WTC11 (cell line): ENCODE results near the gene TSC1. TPM values are rescaled to one million over a fixed set of nuclear protein-coding genes. Genes with fewer than 3 reads are reported as not detected.

Source experiments
- ATAC-seq: fragments of 200-7000 bp; cut with Tn5 transposase; 2 replicates; pipeline ENCODE4 v1.10.0; 2021; ENCODE audit warnings: mild to moderate bottlenecking, moderate library complexity
- Bru-seq: library from RNA; stranded (reverse); fragments of 400-500 nt; gene quantifications from one replicate; lab custom pipeline; 2021; lab: Mats Ljungman, UMichigan
- CTCF ChIA-PET: fragments of 300-600 bp; sonication (Branson Sonifier 250); formaldehyde crosslinking; loops from one replicate; lab custom pipeline; 2021; ENCODE audit warnings: antibody characterized with exemption; lab: Charles Lee
- POLR2A ChIA-PET: fragments of 350-600 bp; sonication (Branson Sonifier 250); formaldehyde crosslinking; loops from one replicate; lab custom pipeline; 2021; ENCODE audit warnings: antibody characterized with exemption; lab: Charles Lee
- DNase-seq: peaks from one replicate; pipeline ENCODE4 v3.0.0; 2021; ENCODE audit warnings: low spot score
- H3K27ac Mint-ChIP-seq: 2 replicates; pipeline ENCODE4 v1.8.0; 2021; ENCODE audit warnings: mixed read lengths
- H3K27me3 Mint-ChIP-seq: 2 replicates; pipeline ENCODE4 v1.8.0; 2021; ENCODE audit warnings: low read depth, mild to moderate bottlenecking, moderate library complexity, mixed read lengths
- H3K36me3 Mint-ChIP-seq: 2 replicates; pipeline ENCODE4 v1.8.0; 2021; ENCODE audit warnings: mixed read lengths
- H3K4me1 Mint-ChIP-seq: 2 replicates; pipeline ENCODE4 v1.8.0; 2022; ENCODE audit warnings: mixed read lengths
- H3K4me3 Mint-ChIP-seq: 2 replicates; pipeline ENCODE4 v1.8.0; 2021; ENCODE audit warnings: mild to moderate bottlenecking, moderate library complexity, mixed read lengths
- H3K9me3 Mint-ChIP-seq: 2 replicates; pipeline ENCODE4 v1.8.0; 2021; ENCODE audit warnings: mixed read lengths
- ESRRA ChIP-seq: sonication (generic); formaldehyde crosslinking; IDR thresholded peaks from 2 replicates; pipeline ENCODE4 v1.8.1; 2022; ENCODE audit warnings: mild to moderate bottlenecking, missing genetic modification reagents, borderline replicate concordance
- FOXK1 ChIP-seq: sonication (generic); formaldehyde crosslinking; IDR thresholded peaks from 2 replicates; pipeline ENCODE4 v1.8.0; 2022; ENCODE audit warnings: mild to moderate bottlenecking, moderate library complexity, missing genetic modification reagents
- GABPB1 ChIP-seq: sonication (generic); formaldehyde crosslinking; IDR thresholded peaks from 2 replicates; pipeline ENCODE4 v1.8.1; 2023; ENCODE audit warnings: mild to moderate bottlenecking, missing genetic modification reagents
- HMGA2 ChIP-seq: fragments of 250-450 bp; sonication (Bioruptor Pico); IDR thresholded peaks from 2 replicates; pipeline ENCODE4 v1.4.0; 2021; ENCODE audit warnings: mild to moderate bottlenecking, moderate library complexity
- NR1H2 ChIP-seq: sonication (generic); formaldehyde crosslinking; IDR thresholded peaks from 2 replicates; pipeline ENCODE4 v1.9.0; 2021; ENCODE audit warnings: mild to moderate bottlenecking, moderate library complexity, missing genetic modification reagents
- NR2C2 ChIP-seq: sonication (generic); formaldehyde crosslinking; IDR thresholded peaks from 2 replicates; pipeline ENCODE4 v1.8.0; 2022; ENCODE audit warnings: mild to moderate bottlenecking, missing genetic modification reagents
- SOX15 ChIP-seq: fragments of 250-450 bp; sonication (Bioruptor Pico); IDR thresholded peaks from 2 replicates; pipeline ENCODE4 v1.9.0; 2021; ENCODE audit warnings: mild to moderate bottlenecking
- SP1 ChIP-seq: sonication (generic); formaldehyde crosslinking; conservative IDR thresholded peaks from 2 replicates; pipeline ENCODE4 v1.8.1; 2022; ENCODE audit warnings: missing genetic modification reagents
- TCF7 ChIP-seq: sonication (generic); formaldehyde crosslinking; IDR thresholded peaks from 2 replicates; pipeline ENCODE4 v1.8.0; 2022; ENCODE audit warnings: mild to moderate bottlenecking, low read depth, missing genetic modification reagents, moderate library complexity
- ZNF138 ChIP-seq: sonication (generic); formaldehyde crosslinking; conservative IDR thresholded peaks from 2 replicates; pipeline ENCODE4 v1.8.1; 2022; ENCODE audit warnings: mild to moderate bottlenecking, moderate library complexity, missing genetic modification reagents
- ZNF263 ChIP-seq: sonication (generic); formaldehyde crosslinking; IDR thresholded peaks from 2 replicates; pipeline ENCODE4 v1.8.1; 2022; ENCODE audit warnings: low read depth, mild to moderate bottlenecking, moderate library complexity, missing genetic modification reagents
- ZNF396 ChIP-seq: fragments of 250-450 bp; sonication (Bioruptor Pico); IDR thresholded peaks from 2 replicates; pipeline ENCODE4 v1.8.0; 2021; ENCODE audit warnings: mild to moderate bottlenecking, moderate library complexity, borderline replicate concordance
- ZNF423 ChIP-seq: fragments of 250-450 bp; sonication (Bioruptor Pico); IDR thresholded peaks from 2 replicates; pipeline ENCODE4 v2.1.2; 2022; ENCODE audit warnings: mild to moderate bottlenecking, moderate library complexity
- long read RNA-seq, 3 experiments: library from RNA in 1 of 3; library from capped mRNA in 1 of 3; library from polyadenylated mRNA in 1 of 3; unstranded in 2 of 3; stranded (forward) in 1 of 3; transcript quantifications; one replicate each; pipeline ENCODE4 v2.0.0, GENCODE V29; 2021
- total RNA-seq: library from RNA; stranded (reverse); gene quantifications from 3 replicates; pipeline ENCODE4 v1.2.3, GENCODE V29; 2021
- TF ChIP-seq, protein P1 (sequence below): sonication (generic); formaldehyde crosslinking; IDR thresholded peaks from 2 replicates; pipeline ENCODE4 v1.8.1; 2022; ENCODE audit warnings: mild to moderate bottlenecking, moderate library complexity, missing genetic modification reagents
- TF ChIP-seq, protein P2 (sequence below): sonication (generic); formaldehyde crosslinking; IDR thresholded peaks from 2 replicates; pipeline ENCODE4 v1.8.0; 2023; ENCODE audit warnings: missing genetic modification reagents, mild to moderate bottlenecking, borderline replicate concordance
- TF ChIP-seq, protein P3 (sequence below): sonication (generic); formaldehyde crosslinking; IDR thresholded peaks from 2 replicates; pipeline ENCODE4 v1.8.0; 2023; ENCODE audit warnings: mild to moderate bottlenecking, missing genetic modification reagents
- TF ChIP-seq, protein P4 (sequence below): fragments of 250-450 bp; sonication (Bioruptor Pico); IDR thresholded peaks from 2 replicates; pipeline ENCODE4 v1.8.0; 2021; ENCODE audit warnings: mild to moderate bottlenecking
- TF ChIP-seq, protein P5 (sequence below): sonication (generic); formaldehyde crosslinking; IDR thresholded peaks from 2 replicates; pipeline ENCODE4 v1.8.1; 2023; ENCODE audit warnings: mild to moderate bottlenecking, missing genetic modification reagents
- TF ChIP-seq, protein P6 (sequence below): sonication (generic); formaldehyde crosslinking; IDR thresholded peaks from 2 replicates; pipeline ENCODE4 v1.8.1; 2023; ENCODE audit warnings: mild to moderate bottlenecking, missing genetic modification reagents, moderate library complexity

Gene TSC1
- 46.4 to 53.9 TPM (median 52.9 TPM) in 3 replicates for total RNA-seq
- percentile 77 among the genes with signal in this experiment for Bru-seq, nascent RNA
- long read RNA-seq, experiment 1, full-length matches to known transcripts, result 36 of 85 reads
- long read RNA-seq, experiment 1, partial matches to known transcripts, result 10 of 85 reads
- long read RNA-seq, experiment 1, other reads (novel, unspliced or antisense), result 39 of 85 reads
- long read RNA-seq, experiment 2, partial matches to known transcripts, result 9 of 38 reads
- long read RNA-seq, experiment 2, other reads (novel, unspliced or antisense), result 24 of 38 reads
- long read RNA-seq, experiment 3, partial matches to known transcripts, result 2 of 14 reads
- long read RNA-seq, experiment 3, other reads (novel, unspliced or antisense), result 7 of 14 reads

DNA sequence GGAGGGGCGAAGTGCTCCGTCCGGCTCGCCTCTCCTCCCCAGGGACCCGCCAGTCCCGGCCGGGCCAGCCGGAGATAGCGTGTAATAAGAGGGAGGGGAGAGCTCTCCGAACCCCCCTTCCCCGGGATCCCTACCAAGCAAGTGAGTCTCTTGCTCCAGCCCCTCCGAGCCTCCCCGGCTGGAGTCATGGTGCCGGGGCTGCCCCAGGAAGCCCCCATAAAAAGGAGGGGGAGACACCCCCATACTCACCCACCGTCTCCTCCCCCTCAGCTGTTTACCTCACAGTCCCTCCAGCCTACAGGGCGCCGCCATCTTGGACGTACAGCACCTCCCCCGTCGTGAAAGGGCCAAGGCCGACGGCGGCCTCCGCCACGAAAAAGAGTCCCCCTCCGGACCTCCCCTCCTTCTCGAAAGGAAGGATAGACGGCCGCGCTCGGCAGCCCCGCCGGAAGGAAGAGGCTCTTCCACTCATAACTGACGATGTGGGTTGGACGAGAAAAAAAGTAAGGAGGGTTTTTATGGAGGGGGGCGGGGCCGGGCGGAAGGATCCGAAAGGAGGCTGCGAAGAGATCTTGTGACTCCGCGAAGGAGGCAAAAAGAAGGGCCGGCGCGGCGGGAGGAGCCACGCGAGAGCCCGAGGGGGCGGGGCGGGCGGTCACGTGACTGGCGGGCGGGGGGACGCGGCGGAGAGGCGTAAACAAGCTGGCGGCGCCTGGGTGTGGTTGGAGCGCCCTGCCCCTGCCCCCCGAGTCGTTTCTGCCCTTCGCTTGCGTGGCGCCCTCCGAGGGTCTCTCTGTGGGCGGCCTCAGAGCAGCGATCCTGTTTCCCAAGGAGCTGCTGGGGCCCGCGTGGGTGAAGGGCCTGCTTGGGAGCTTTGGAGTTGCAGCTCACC lies at the start of gene TSC1:
TSS of gene TSC1 (minus strand) at position 323 of the 892 bp plus-strand sequence. CDS start 15,744 bp downstream, outside the sequence.
- H3K27me3 Mint-ChIP-seq, result no peaks in the 10 kb centered on the region
- ATAC-seq, result peak; percentile 79
- no peaks in the 10 kb centered on the region for H3K9me3 Mint-ChIP-seq
- H3K36me3 Mint-ChIP-seq, result no peaks in the 10 kb centered on the region
- POLR2A ChIA-PET, result interaction anchor here (1.0 to 1.4 kb wide), 2 partner anchors 35 to 58 kb away, joined by 3 to 16 read pairs; no protein-coding TSS in a partner anchor
- peak within 1 kb of the TSS; percentile 84 for H3K4me3 Mint-ChIP-seq
- DNase-seq, result peak; percentile 97
- H3K27ac Mint-ChIP-seq, result peak within 1 kb of the TSS; percentile 100
- H3K4me1 Mint-ChIP-seq, result peaks cover 54% of the 10 kb centered on the region
- CTCF ChIA-PET, result interaction anchor here (0.6 to 1.5 kb wide), 12 partner anchors 10 to 534 kb away, joined by 3 to 6 read pairs (median 4); partner anchors contain the start of genes CFAP77, GFI1B and GTF3C5
- TF ChIP-seq NR2C2 (no peak), SOX15 (CRISPR knock-in tag) (peak; percentile 51; the same call in 1 of the 2 replicates), ZNF138 (CRISPR knock-in tag) (no peak), SP1 (CRISPR knock-in tag) (peak; percentile 100), TCF7 (no peak), ZNF423 (CRISPR knock-in tag) (no peak), ZNF396 (CRISPR knock-in tag) (no peak), NR1H2 (no peak), HMGA2 (CRISPR knock-in tag) (peak; percentile 32; the same call in 1 of the 2 replicates), ZNF263 (CRISPR knock-in tag) (no peak), GABPB1 (CRISPR knock-in tag) (peak; percentile 40; the same call in 1 of the 2 replicates), FOXK1 (peak; percentile 82; the same call in 1 of the 2 replicates), ESRRA (CRISPR knock-in tag) (no peak)
- TF ChIP-seq, protein P1, sequence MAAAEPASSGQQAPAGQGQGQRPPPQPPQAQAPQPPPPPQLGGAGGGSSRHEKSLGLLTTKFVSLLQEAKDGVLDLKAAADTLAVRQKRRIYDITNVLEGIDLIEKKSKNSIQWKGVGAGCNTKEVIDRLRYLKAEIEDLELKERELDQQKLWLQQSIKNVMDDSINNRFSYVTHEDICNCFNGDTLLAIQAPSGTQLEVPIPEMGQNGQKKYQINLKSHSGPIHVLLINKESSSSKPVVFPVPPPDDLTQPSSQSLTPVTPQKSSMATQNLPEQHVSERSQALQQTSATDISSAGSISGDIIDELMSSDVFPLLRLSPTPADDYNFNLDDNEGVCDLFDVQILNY (CRISPR knock-in tag), result 0 out of 2 replicates have a peak, but pooled peaks have one; percentile 50
- TF ChIP-seq, protein P2, sequence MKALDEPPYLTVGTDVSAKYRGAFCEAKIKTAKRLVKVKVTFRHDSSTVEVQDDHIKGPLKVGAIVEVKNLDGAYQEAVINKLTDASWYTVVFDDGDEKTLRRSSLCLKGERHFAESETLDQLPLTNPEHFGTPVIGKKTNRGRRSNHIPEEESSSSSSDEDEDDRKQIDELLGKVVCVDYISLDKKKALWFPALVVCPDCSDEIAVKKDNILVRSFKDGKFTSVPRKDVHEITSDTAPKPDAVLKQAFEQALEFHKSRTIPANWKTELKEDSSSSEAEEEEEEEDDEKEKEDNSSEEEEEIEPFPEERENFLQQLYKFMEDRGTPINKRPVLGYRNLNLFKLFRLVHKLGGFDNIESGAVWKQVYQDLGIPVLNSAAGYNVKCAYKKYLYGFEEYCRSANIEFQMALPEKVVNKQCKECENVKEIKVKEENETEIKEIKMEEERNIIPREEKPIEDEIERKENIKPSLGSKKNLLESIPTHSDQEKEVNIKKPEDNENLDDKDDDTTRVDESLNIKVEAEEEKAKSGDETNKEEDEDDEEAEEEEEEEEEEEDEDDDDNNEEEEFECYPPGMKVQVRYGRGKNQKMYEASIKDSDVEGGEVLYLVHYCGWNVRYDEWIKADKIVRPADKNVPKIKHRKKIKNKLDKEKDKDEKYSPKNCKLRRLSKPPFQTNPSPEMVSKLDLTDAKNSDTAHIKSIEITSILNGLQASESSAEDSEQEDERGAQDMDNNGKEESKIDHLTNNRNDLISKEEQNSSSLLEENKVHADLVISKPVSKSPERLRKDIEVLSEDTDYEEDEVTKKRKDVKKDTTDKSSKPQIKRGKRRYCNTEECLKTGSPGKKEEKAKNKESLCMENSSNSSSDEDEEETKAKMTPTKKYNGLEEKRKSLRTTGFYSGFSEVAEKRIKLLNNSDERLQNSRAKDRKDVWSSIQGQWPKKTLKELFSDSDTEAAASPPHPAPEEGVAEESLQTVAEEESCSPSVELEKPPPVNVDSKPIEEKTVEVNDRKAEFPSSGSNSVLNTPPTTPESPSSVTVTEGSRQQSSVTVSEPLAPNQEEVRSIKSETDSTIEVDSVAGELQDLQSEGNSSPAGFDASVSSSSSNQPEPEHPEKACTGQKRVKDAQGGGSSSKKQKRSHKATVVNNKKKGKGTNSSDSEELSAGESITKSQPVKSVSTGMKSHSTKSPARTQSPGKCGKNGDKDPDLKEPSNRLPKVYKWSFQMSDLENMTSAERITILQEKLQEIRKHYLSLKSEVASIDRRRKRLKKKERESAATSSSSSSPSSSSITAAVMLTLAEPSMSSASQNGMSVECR (CRISPR knock-in tag), result no peak; the same call in 1 of the 2 replicates
- TF ChIP-seq, protein P3, sequence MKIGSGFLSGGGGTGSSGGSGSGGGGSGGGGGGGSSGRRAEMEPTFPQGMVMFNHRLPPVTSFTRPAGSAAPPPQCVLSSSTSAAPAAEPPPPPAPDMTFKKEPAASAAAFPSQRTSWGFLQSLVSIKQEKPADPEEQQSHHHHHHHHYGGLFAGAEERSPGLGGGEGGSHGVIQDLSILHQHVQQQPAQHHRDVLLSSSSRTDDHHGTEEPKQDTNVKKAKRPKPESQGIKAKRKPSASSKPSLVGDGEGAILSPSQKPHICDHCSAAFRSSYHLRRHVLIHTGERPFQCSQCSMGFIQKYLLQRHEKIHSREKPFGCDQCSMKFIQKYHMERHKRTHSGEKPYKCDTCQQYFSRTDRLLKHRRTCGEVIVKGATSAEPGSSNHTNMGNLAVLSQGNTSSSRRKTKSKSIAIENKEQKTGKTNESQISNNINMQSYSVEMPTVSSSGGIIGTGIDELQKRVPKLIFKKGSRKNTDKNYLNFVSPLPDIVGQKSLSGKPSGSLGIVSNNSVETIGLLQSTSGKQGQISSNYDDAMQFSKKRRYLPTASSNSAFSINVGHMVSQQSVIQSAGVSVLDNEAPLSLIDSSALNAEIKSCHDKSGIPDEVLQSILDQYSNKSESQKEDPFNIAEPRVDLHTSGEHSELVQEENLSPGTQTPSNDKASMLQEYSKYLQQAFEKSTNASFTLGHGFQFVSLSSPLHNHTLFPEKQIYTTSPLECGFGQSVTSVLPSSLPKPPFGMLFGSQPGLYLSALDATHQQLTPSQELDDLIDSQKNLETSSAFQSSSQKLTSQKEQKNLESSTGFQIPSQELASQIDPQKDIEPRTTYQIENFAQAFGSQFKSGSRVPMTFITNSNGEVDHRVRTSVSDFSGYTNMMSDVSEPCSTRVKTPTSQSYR, result 0 out of 2 replicates have a peak, but pooled peaks have one; percentile 9
- TF ChIP-seq, protein P4, sequence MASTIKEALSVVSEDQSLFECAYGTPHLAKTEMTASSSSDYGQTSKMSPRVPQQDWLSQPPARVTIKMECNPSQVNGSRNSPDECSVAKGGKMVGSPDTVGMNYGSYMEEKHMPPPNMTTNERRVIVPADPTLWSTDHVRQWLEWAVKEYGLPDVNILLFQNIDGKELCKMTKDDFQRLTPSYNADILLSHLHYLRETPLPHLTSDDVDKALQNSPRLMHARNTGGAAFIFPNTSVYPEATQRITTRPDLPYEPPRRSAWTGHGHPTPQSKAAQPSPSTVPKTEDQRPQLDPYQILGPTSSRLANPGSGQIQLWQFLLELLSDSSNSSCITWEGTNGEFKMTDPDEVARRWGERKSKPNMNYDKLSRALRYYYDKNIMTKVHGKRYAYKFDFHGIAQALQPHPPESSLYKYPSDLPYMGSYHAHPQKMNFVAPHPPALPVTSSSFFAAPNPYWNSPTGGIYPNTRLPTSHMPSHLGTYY, result no peak
- TF ChIP-seq, protein P5, sequence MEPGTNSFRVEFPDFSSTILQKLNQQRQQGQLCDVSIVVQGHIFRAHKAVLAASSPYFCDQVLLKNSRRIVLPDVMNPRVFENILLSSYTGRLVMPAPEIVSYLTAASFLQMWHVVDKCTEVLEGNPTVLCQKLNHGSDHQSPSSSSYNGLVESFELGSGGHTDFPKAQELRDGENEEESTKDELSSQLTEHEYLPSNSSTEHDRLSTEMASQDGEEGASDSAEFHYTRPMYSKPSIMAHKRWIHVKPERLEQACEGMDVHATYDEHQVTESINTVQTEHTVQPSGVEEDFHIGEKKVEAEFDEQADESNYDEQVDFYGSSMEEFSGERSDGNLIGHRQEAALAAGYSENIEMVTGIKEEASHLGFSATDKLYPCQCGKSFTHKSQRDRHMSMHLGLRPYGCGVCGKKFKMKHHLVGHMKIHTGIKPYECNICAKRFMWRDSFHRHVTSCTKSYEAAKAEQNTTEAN (CRISPR knock-in tag), result no peak
- TF ChIP-seq, protein P6, sequence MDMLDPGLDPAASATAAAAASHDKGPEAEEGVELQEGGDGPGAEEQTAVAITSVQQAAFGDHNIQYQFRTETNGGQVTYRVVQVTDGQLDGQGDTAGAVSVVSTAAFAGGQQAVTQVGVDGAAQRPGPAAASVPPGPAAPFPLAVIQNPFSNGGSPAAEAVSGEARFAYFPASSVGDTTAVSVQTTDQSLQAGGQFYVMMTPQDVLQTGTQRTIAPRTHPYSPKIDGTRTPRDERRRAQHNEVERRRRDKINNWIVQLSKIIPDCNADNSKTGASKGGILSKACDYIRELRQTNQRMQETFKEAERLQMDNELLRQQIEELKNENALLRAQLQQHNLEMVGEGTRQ, result peak; percentile 92
